Measurements from ENCODE around the gene CHST15.

CHST15 gene

DNA sequence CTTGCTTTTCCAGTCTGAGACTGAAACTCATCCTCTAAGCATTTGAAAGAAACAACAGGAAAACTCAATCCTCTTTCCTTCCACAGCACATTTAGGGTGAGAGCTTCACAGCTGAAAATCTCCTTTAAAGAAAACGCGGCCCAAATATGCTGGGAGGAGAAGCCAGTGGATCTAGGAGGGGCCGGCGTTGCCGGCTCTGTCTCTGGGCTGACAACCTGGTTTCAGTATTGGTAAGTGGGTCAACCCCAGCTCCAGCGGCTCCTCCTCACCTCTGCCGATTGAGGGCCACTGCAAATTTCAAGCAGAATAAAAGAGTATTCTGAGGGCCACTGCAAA lies 126.5 kb downstream of the CHST15 start:
- no peak overlapping the region for H3K27ac ChIP-seq (ENCODE audit: low read length)

DNA sequence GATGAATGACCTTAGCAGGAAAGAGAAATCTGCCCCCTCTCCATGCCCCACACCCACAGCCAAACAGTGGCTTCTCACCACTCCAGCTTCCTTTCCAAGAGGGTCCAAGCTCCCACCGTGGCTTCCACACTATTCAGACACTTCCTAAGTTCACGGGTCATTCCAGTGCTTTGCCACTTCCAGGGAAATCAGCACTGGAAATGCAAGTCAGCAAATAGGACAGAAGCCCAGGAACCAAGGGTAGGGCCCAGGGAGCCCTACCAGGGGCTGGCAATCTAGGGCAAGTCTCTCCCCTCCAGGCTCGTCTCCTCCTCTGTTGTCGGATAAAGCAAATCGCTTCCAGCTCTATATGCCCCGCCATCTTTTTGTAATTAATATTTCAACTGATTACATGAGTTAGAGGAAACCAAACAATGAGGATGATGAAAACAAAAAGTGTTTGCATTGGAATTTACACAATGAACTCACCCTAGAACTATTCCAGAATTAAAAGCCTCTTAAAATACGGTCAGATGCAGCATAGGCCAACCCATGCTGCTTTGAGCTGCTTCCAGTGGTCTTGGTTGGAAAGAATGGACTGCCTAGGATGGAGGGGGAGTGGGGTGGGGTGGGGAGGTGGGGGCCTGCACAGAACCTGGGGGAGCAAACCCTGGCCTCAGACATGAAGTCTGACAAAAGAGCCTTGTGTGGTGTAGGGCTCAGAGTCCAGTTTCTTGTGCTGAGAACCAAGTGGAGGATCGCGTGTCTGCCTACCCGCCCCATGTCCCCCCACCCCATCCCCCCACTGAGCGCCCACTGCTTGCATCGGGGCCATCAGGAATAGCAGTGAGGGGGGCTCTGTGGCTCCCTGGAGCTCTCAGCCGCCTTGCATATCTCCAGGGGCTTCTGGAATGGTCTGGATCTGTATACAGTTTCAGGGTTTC lies 127.2 kb downstream of the CHST15 start:
- Histone ChIP-seq H3K36me3 (ENCODE audit: control insufficient read depth, insufficient read depth, low read length) (no peaks in the 10 kb centered on the region), H3K4me3 (ENCODE audit: low read length) (no peak overlapping the region), H3K4me1 (ENCODE audit: control insufficient read depth, insufficient read depth, low read length) (peaks cover 4% of the 10 kb centered on the region; the same call in 1 of the 2 replicates), H3K27me3 (ENCODE audit: control insufficient read depth, insufficient read depth, low read length) (no peaks in the 10 kb centered on the region), H3K27ac (ENCODE audit: low read length) (no peak overlapping the region), H3K9me3 (ENCODE audit: control insufficient read depth, insufficient read depth, low read length) (no peaks in the 10 kb centered on the region)
- WGBS (ENCODE audit: insufficient coverage, insufficient read length): no CpG with 5 or more reads among the region's 13 CpGs
- no peak for DNase-seq (ENCODE audit: low read depth, low spot score)

More for the DNA sequence above, 126.5 kb downstream of the CHST15 start:
- Histone ChIP-seq H3K27me3 (ENCODE audit: control insufficient read depth, insufficient read depth, low read length) (no peaks in the 10 kb centered on the region), H3K4me1 (ENCODE audit: control insufficient read depth, insufficient read depth, low read length) (peaks cover 4% of the 10 kb centered on the region; the same call in 1 of the 2 replicates), H3K4me3 (ENCODE audit: low read length) (no peak overlapping the region), H3K9me3 (ENCODE audit: control insufficient read depth, insufficient read depth, low read length) (no peaks in the 10 kb centered on the region), H3K36me3 (ENCODE audit: control insufficient read depth, insufficient read depth, low read length) (no peaks in the 10 kb centered on the region)
- WGBS (ENCODE audit: insufficient coverage, insufficient read length): no CpG with 5 or more reads among the region's 7 CpGs
- no peak for DNase-seq (ENCODE audit: low read depth, low spot score)

DNA sequence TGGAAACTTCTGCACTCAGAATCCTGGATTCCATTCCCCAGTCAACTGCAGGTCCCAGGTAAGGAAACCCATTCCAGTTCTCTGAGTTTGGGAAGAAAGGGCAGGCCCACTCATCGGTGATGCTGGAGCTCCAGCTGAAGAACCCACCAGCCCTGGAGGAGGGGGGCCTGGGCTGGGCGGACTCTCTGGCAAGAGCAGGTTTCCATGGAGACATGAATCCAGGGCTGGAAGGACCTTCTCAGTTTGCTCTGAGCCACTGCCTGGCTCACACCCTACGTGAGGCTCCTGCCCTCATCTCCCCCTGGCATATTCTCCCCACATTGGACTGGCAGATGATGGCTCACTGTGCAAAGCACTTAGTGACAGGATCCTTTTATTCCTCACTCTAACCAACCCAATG lies 128.4 kb downstream of the CHST15 start:
- no CpG with 5 or more reads among the region's 3 CpGs for WGBS (ENCODE audit: insufficient coverage, insufficient read length)
- Histone ChIP-seq H3K9me3 (ENCODE audit: control insufficient read depth, insufficient read depth, low read length) (no peaks in the 10 kb centered on the region), H3K27me3 (ENCODE audit: control insufficient read depth, insufficient read depth, low read length) (no peaks in the 10 kb centered on the region), H3K27ac (ENCODE audit: low read length) (no peak overlapping the region), H3K36me3 (ENCODE audit: control insufficient read depth, insufficient read depth, low read length) (no peaks in the 10 kb centered on the region), H3K4me1 (ENCODE audit: control insufficient read depth, insufficient read depth, low read length) (no peaks in the 10 kb centered on the region; the same call in 1 of the 2 replicates), H3K4me3 (ENCODE audit: low read length) (no peak overlapping the region)
- no peak for DNase-seq (ENCODE audit: low read depth, low spot score)

DNA sequence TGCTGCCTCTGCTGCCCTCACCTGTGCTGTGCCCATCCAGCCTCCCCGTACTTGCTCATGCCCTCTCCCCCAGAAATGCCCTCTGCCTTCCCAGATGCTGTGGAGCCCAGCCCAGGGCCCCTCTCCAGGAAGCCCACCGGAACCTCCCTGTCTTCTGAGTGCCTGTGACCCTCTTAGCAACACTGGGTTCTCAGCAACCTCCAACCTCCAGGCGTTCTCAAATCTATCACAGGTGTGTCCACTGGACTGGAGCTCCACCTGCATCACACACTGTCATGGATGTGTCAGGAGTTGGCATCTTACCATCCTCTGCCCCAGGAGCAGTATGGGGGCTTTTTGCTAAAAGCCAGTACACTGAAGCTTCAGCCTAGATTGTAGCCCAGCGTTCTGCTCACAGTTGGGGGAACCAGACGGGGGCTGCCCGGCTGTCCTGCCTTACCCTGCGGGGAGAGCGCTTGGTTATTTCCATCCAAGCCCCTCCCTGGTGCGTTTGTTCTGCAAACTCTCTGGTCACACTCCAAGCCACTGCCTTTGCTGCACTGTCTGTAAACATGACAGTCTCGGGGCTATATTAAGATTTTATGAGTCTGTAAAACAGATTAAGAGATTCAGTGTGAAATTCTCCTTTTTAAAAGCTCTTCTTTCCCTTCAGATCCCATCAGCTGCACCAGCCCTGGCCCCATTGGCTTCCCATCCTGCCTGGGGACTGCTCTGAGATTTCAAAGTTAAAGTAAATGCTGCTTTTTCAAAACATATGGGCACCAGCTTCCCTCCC lies 130.5 kb downstream of the CHST15 start:
- H3K4me3 ChIP-seq (ENCODE audit: low read length): no peak overlapping the region
- no peaks in the 10 kb centered on the region for H3K27me3 ChIP-seq (ENCODE audit: control insufficient read depth, insufficient read depth, low read length)
- H3K4me1 ChIP-seq (ENCODE audit: control insufficient read depth, insufficient read depth, low read length): no peaks in the 10 kb centered on the region
- no peak for DNase-seq (ENCODE audit: low read depth, low spot score)
- H3K9me3 ChIP-seq (ENCODE audit: control insufficient read depth, insufficient read depth, low read length): no peaks in the 10 kb centered on the region
- no peaks in the 10 kb centered on the region for H3K36me3 ChIP-seq (ENCODE audit: control insufficient read depth, insufficient read depth, low read length)
- H3K27ac ChIP-seq (ENCODE audit: low read length): no peak overlapping the region
- WGBS (ENCODE audit: insufficient coverage, insufficient read length): no CpG with 5 or more reads among the region's 10 CpGs

DNA sequence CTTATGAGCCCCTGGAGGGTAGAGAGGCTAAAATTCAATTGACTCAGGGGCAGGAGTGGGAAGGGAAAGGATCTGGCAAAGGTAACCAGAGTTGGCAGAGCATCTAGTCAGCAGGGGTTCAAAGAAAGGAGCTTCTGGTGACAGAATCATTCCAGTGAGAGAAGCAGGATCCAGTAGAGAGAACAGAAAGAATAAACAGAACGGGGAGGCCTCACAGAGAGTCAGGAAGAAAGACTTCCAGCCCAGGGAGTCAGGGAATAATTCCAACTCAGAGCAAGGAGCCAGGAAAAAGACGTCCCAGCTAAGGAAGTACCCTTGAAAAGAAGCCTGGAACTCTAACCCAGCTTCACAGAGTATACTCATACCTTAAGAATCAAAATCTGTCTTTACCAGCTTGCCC lies 135.2 kb downstream of the CHST15 start:
- H3K4me1 ChIP-seq (ENCODE audit: control insufficient read depth, insufficient read depth, low read length): no peaks in the 10 kb centered on the region
- DNase-seq (ENCODE audit: low read depth, low spot score): no peak
- no peaks in the 10 kb centered on the region for H3K36me3 ChIP-seq (ENCODE audit: control insufficient read depth, insufficient read depth, low read length)
- H3K4me3 ChIP-seq (ENCODE audit: low read length): no peak overlapping the region
- H3K27ac ChIP-seq (ENCODE audit: low read length): no peak overlapping the region
- WGBS (ENCODE audit: insufficient coverage, insufficient read length): no CpG with 5 or more reads among the region's 2 CpGs
- no peaks in the 10 kb centered on the region for H3K9me3 ChIP-seq (ENCODE audit: control insufficient read depth, insufficient read depth, low read length)
- H3K27me3 ChIP-seq (ENCODE audit: control insufficient read depth, insufficient read depth, low read length): no peaks in the 10 kb centered on the region

Measured in iPS DF 6.9 (cell line).